ENCODE results near the gene EARS2.
"Not testable (repeated sequence)": the region's sequence is repeated elsewhere in the genome, so short reads cannot be mapped to it uniquely, and the experiment has no call there.

EARS2 gene

GRCh38 chr16:23527961-23528643 is 29.0 kb downstream of the EARS2 start:
- DNase-seq (ENCODE audit: low read depth), result no peak

- no peak for DNase-seq (ENCODE audit: low read depth)
These were observed 32.3 kb downstream of the EARS2 start for GRCh38 chr16:23524886-23525285.

GRCh38 chr16:23523876-23524385 is 33.2 kb downstream of the EARS2 start:
- DNase-seq (ENCODE audit: low read depth), result no peak

GRCh38 chr16:23523321-23523720 is 33.8 kb downstream of the EARS2 start:
- DNase-seq (ENCODE audit: low read depth), result no peak

GRCh38 chr16:23521965-23522364 is 35.2 kb downstream of the EARS2 start:
- DNase-seq (ENCODE audit: low read depth), result no peak

GRCh38 chr16:23521037-23521743 is 36.0 kb downstream of the EARS2 start:
- DNase-seq (ENCODE audit: low read depth), result no peak

GRCh38 chr16:23520500-23520899 is 36.6 kb downstream of the EARS2 start:
- DNase-seq (ENCODE audit: low read depth), result no peak

- no peak for DNase-seq (ENCODE audit: low read depth)
These were observed 37.9 kb downstream of the EARS2 start for GRCh38 chr16:23519282-23519681.

GRCh38 chr16:23518435-23518891 is 38.7 kb downstream of the EARS2 start:
- no peak for DNase-seq (ENCODE audit: low read depth)

GRCh38 chr16:23516366-23517137 is 40.6 kb downstream of the EARS2 start:
- DNase-seq (ENCODE audit: low read depth), result no peak

GRCh38 chr16:23515881-23516280 is 41.3 kb downstream of the EARS2 start:
- no peak for DNase-seq (ENCODE audit: low read depth)

- DNase-seq (ENCODE audit: low read depth), result no peak
These were observed 42.6 kb downstream of the EARS2 start for GRCh38 chr16:23514381-23515152.

GRCh38 chr16:23512168-23512695 is 44.9 kb downstream of the EARS2 start:
- no peak for DNase-seq (ENCODE audit: low read depth)

- no peak for DNase-seq (ENCODE audit: low read depth)
These were observed 45.4 kb downstream of the EARS2 start for GRCh38 chr16:23511731-23512130.

- DNase-seq (ENCODE audit: low read depth), result not testable (repeated sequence)
These were observed 46.3 kb downstream of the EARS2 start for GRCh38 chr16:23510915-23511270.

- no peak for DNase-seq (ENCODE audit: low read depth)
These were observed 46.8 kb downstream of the EARS2 start, which contains the start of gene GGA2 for GRCh38 chr16:23510164-23510914. TSS of gene GGA2 (minus strand) at chr16:23510494. CDS start at chr16:23510411, 83 bp downstream.

- no peak for DNase-seq (ENCODE audit: low read depth)
These were observed 47.4 kb downstream of the EARS2 start for GRCh38 chr16:23509782-23510163.

- no peak for DNase-seq (ENCODE audit: low read depth)
These were observed 47.8 kb downstream of the EARS2 start for GRCh38 chr16:23509441-23509754.

- DNase-seq (ENCODE audit: low read depth), result no peak
These were observed 48.3 kb downstream of the EARS2 start for GRCh38 chr16:23508589-23509440.

GRCh38 chr16:23506606-23506994 is 50.5 kb downstream of the EARS2 start:
- no peak for DNase-seq (ENCODE audit: low read depth)

All from GM04503 (cell line).